ACHN (cell line): ENCODE measurements around the gene LLGL1.

Experiments used
- DNase-seq: peaks from one replicate; pipeline ENCODE4 v3.0.0-alpha.2; 2015
- in situ Hi-C: cut with HindIII; loops from 2 replicates; pipeline ENCODE4 v1.10.0; 2017; ENCODE audit warnings: low sequenced_read_pairs, low pct_ligation_motif_present, low pct_unique_long_range_greater_than_20kb

The LLGL1 gene

DNA sequence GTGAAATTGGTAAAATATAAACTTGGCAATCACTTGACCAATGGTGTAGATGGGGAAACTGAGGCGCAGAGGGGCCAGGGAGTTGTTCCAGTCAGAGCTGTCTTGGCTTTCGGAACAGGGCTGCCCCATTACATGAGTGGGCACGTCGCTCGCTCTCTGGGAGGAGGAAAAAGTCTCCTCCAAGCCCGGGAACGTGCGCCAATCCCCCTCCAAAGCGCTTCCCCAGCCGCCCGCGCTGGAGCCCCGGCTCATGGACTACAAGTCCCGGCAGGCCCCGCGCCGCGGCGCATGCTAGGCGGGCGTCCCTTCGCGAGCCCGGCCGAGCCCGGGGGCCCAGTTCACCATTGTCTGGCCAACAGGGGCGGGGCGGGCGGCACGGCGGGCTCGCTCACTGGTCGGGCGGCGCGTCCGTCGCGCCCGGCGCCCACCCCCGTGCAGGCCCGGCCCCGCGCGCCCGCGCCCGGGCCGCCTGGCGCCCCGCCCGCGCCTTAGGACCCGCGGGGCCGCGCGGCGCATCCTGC lies at the start of gene LLGL1:
Gene LLGL1, plus strand, starts transcription at position 515 of the 521 bp plus-strand sequence. CDS start 48 bp downstream, outside the sequence.
- peak; percentile 95 for DNase-seq
- in situ Hi-C loops, result no loop called here

- in situ Hi-C loops, result no loop called here
- DNase-seq, result no peak
These were observed 49.3 kb upstream of the LLGL1 start for GRCh38 chr17:18176176-18176575.

DNA sequence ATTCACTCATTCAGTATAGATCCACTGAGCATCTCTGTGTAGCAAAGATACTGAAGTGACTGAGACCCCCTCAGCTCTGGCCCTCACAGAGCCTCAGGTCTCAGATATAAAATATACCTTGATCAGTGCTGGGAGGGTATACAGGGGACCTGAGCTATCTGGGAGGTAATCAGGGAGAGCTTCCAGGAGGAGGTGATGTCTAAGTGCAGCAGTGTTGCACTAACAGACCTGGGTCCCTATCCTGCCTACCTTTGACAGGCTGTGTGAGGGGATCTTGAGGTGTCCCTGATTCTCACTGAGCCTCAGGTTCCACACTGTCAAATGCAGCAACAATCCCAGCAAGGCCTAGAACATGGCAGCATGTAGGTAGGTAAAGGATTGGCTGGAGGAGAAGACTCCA lies 48.3 kb upstream of the LLGL1 start:
- in situ Hi-C loops, result no loop called here
- no peak for DNase-seq

DNA sequence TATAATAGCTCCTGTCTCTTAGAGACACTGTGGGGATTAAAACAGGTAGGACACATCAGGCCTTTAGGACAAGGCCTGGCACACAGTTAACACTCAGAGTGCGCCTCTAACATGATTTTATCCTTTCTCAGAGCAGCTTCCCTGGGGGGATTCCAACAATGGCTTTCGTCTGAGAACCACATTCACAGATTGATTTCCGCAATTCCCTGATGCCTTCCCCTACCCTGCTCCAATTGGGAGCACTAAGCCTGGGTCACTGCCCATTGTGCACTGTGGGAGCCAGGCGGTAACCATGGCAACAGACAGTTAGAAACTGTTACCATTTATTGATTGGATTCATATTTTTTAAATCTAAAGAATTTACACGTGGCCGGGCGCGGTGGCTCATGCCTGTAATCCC lies 47.7 kb upstream of the LLGL1 start:
- in situ Hi-C loops, result no loop called here
- DNase-seq, result no peak

DNA sequence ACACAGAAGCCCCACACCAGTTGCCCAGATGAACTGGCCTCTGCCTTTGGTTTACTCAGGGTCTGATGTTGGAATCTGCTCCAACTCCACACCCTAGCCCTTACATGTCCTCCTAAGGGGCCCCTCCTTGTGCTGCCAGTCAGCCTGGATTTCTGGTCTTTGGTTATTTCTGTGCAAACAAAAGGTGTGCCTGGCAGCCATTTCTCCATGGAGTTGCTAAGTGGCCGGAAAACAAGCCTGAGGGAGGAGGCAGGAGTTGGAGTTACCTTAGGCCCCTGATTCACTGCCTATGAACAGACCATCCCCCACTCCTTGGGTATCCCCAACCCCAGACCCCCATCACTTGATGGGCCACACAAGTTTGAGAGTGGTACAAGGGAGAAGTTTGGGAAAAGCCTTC lies 46.2 kb upstream of the LLGL1 start:
- DNase-seq, result no peak
- in situ Hi-C loops, result no loop called here

DNA sequence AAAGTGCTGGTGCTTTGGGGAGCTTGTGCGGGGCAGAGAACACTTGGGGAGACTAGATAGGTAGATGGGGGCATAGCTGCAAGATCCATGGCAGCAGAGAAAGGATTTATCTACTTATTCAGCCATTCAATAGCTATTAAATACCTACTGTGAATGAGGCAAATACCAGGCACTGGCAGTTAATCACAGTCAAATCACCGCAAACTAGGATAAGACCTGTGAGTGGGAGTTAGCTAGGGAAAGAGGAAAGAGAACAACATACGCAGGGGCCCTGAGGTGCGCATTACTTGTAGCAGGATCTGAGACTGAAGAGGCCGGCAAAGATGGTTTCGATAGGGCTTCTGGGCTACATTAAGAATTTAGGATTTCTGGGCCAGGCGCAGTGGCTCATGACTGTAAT lies 45.6 kb upstream of the LLGL1 start:
- DNase-seq, result no peak
- in situ Hi-C loops, result no loop called here

GRCh38 chr17:18181358-18181757 lies 44.1 kb upstream of the LLGL1 start:
- DNase-seq, result no peak

GRCh38 chr17:18182110-18182977 lies 43.1 kb upstream of the LLGL1 start:
- in situ Hi-C loops, result no loop called here
- no peak for DNase-seq

More at GRCh38 chr17:18181358-18181757, 44.1 kb upstream of the LLGL1 start:
- in situ Hi-C loops, result no loop called here

GRCh38 chr17:18182978-18183333 lies 42.5 kb upstream of the LLGL1 start:
- in situ Hi-C loops, result no loop called here
- peak; percentile 77 for DNase-seq

GRCh38 chr17:18183334-18184142 lies 41.9 kb upstream of the LLGL1 start, which contains the start of gene ALKBH5:
Gene ALKBH5 (plus strand): TSS chr17:18183828. CDS start chr17:18184244, 416 bp downstream.
- in situ Hi-C loops, result no loop called here

GRCh38 chr17:18184143-18185031 lies 41.0 kb upstream of the LLGL1 start:
- in situ Hi-C loops, result no loop called here

More at GRCh38 chr17:18183334-18184142, 41.9 kb upstream of the LLGL1 start, which contains the start of gene ALKBH5:
- DNase-seq, result peak; percentile 100

DNA sequence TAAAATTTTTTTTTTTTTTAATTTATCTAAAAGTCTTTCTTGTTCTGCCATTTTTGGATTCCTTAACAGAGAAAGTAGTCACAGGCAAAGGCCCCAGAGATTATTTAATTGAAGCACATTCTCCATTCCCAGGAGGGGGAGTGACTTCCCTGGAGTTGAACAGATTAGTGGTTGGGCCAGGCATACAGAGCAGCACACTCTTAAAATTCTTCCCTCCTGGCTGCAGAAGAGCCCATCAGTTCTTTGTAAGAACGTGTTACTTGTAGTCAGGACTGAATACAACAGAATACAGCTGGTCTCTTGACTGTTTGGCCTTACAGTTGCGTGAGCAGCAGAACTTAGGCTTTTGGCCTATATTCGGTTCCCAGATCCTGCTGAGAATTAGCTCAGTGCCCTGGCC lies 40.0 kb upstream of the LLGL1 start:
- in situ Hi-C loops, result no loop called here
- DNase-seq, result peak; percentile 17

More at GRCh38 chr17:18184143-18185031, 41.0 kb upstream of the LLGL1 start:
- peak; percentile 42 for DNase-seq

DNA sequence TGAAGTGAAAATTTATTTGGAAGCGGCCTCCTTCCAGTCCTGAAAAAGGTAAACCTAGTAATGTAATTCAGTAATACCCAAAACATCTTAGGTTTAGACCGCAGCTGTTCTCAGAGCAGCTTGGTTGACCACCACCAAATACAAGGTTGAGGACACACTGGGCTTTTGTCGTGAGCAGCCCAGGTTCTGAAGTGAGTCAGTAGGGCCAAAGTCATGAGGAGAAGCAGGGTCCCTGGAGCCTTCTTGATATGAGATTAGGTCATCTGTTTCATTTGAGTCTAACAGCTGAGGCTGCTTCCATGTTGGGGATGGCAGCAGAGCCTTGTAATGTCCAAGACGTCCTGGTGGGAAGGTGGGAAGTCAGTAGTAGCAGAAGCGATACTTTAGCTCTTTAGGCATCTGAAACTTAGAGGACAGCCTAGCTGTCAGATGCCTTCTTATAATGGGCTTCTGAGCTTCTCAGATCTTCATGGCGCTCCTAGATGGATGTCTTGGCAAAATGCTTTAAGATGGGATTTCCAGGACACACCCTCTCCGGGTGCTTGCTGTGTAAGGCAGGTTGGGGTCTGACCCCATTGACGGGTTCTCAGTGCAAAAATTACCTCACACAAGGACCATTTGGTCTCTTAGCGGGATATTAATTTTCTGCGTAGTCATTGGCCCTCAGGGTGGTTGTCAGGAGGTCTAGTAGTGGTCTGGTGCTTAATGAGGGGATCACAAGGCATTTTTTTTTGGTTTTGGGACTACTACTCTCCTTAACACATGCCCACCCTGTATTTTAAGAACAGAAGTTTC lies 39.4 kb upstream of the LLGL1 start:
- no peak for DNase-seq
- in situ Hi-C loops, result no loop called here

DNA sequence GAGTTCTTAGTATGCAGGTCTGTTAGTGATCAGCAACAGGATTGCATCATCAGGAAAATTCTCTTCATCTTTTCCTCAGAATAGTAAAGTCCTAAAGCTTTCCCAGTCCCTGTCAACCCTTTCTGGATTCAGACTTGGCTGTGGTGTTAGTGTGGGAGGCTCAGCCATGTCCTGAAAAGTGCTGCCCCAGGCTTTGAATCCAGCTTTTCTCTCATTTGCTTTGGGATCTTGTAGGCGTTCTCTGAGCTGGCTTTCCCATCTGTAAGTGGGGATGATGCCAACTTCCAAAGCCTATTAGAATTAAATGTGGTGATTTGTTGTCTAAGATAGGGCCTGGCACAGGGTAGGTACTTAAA lies 38.8 kb upstream of the LLGL1 start:
- in situ Hi-C loops, result no loop called here
- no peak for DNase-seq

- in situ Hi-C loops, result no loop called here
- no peak for DNase-seq
These were observed 38.2 kb upstream of the LLGL1 start for GRCh38 chr17:18187226-18187625.

DNA sequence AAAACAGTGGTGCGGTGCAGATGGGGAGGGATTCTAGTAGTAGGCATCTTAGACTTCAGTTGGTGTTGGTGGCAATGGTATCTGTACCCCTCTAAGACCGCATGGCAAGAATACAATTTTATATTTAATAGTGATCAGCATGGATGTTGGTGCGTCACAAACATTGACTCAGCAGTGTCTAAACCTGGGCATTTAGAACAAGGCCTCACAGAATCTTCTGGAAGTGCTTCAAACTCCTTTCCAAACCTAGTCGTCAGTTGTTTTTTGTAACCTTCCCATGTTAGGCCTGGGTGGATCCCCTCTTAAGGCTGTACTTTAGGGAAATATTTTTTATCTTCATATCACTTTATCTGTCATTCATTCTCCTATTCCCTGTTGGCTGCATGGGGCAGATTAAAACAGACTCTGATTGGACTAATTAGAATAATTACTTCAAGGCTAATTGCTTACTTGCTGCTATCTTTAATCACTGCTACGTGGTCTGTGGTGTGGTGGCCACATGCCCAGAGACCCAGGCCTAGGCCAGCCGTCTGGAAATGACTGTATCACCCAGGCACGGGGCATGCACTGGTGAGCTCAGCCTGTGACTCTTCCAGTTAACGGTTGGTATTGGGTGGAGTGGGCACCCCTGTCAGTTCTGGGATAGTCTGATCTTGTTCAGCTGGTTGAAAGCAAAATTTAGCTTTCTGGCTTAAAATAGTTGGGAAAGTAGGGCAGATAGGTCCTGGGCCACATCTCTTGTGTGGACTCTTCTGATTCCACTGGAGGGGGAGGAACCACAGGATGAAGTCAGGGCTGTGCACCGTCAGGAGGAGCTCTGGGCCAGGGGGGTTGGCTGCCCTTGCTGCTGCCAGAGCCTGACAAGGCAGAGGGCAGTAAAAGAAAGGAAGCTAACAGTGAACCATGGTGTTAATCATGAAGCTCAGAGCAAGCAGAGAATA lies 37.3 kb upstream of the LLGL1 start:
- peak; percentile 76 for DNase-seq
- in situ Hi-C loops, result no loop called here
